Muscle of back (tissue), 11 donors: ENCODE measurements around the gene TADA3. TPM values are rescaled to one million over a fixed set of nuclear protein-coding genes. Genes with fewer than 3 reads are reported as not detected.

Experiments used
- DNase-seq, 3 donors: peaks; one replicate each; pipeline versions ENCODE4 v3.0.0 to v3.0.0-alpha.2; 2013
- polyA plus RNA-seq, 10 donors: library from polyadenylated mRNA; unstranded; fragments of 120-200 nt; gene quantifications; one replicate each; pipeline ENCODE4 v1.2.1, GENCODE V29; 2013; ENCODE audit not compliant: insufficient read length in 10 of 10

Gene TADA3
- polyA plus RNA-seq, 10 donors: 49.2 to 56.4 (median 53.4) TPM

DNA sequence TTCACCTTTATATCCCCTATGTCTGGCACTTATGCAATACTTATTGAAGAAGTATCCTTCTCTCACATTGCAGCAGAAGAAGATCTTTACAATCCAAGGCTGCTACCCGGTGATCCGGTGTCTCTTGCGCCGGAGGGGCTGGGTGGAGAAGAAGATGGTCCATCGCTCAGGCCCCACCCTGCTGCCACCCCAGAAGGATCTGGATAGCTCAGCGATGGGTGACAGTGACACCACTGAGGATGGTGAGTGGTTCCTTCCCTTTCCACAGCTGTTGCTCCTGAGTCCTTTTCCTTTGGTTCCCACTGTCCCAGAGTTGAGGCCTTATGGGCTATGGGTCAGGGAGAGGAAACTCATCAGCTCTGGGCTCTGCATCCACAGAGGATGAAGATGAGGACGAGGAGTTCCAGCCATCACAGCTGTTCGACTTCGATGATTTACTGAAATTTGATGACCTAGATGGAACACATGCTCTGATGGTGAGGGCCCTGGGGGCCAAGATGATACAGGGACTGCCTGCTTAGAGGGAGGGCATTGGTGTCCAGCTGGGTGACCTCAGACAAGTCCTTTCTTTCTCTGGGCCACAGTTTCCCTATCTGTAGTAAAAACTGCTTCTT is 20.7 kb upstream of the TADA3 start:
- no peak for DNase-seq

GRCh38 chr3:9810846-9811245 is 18.6 kb upstream of the TADA3 start:
- DNase-seq: no peak

DNA sequence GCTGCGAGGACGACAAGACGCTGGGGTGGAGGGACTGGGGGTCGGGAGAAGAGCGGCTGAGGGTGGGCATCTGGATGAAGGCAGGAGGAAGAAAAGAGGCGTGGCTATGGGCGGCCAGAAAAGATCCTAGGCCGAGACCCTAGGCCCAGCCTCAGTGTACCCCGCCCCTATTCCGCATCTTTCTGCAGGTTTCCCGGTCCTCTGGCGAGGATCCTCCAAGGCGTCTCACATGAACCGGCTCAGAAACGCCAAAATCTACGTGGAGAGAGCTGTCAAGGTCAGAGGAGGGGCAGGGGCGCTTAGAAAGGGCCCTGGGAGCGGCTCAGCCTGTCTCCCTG is 18.1 kb upstream of the TADA3 start:
- peak in 2 of 3 donors; percentile 41 to 74 for DNase-seq

- DNase-seq: peak; percentile 47 to 90 (median 71)
These were observed 17.6 kb upstream of the TADA3 start, which contains the start of gene TTLL3 for GRCh38 chr3:9809615-9810432. Gene TTLL3 (plus strand): TSS chr3:9810262. CDS start chr3:9810662, 400 bp downstream.

GRCh38 chr3:9809239-9809614 is 17.0 kb upstream of the TADA3 start:
- DNase-seq: no peak

DNA sequence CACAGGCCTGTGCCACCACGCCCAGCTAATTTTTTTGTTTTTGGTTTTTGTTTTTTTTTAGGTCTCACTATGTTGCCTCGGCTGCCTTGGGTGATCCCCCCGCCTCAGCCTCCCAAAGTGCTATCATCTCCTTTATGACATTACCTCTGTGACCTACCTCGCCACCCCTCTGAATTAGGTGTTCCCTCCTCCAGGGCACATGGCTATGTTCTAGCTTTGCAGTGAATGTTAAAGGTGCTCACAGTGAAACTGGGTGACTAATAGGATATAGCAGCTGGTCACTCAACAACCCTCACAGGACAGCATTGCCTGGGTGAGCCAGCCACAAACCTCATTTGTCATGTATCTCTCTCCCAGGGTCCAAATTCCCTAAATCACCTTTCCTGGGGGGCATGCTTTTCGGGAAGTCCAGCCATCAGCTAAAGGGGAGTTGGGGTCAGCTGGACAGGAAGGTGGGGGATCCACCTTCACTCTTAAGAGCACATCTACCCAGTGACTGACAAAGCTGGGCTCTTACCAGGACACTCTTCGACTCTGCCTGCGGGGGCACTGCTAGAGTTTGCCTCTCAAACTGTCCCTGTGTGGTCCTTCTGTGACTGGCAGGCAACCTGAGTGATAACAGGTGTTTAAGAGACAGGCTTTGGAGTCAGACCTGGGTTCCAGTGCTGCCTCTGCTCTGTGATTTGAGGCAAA is 16.2 kb upstream of the TADA3 start:
- peak in 1 of 3 donors; percentile 31 for DNase-seq

- DNase-seq: no peak
These were observed 15.7 kb upstream of the TADA3 start for GRCh38 chr3:9807981-9808344.

DNA sequence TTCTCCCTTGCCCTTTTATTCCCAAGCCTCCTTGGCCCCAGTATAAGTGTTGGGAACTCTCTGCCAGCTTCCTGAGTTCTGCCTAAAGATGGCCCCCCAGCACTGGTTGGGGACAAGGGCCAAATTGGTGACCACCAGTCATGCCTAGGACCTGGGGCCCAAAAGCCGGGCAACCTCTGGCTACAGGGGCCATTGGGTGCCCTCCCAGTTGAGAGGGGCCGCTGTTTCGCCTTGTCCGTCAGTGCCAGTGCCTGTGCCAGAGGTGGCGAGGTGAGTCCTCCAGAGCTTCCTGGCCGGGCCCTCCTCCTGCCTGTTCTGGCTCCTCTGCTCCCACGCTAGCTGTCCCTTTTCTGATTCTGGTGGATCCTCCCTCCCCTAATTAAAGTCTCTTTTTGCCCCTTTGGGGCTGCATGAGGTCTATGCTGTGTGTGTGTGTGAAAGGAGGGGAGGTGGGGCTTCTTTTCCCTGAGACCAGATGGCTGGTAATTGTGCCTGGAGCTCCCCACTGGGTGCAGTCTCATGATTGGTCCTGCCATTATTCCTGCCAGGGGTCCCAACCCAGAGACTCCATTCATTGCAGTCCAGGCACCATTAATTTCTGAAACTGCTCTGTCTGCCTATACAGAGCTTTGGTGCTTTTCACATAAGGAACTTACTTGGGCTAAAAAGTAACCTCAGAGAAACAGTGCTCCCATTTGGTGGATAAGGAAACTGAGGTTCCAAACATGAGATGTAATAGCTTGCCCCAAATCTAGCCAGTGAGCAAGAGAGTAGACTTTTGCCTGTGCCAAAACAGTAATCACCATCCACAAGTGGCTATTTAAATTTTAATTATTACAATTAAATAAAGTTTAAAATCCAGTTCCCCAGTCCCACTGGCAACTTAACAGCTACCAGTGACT is 14.7 kb upstream of the TADA3 start:
- no peak for DNase-seq

- no peak for DNase-seq
These were observed 13.9 kb upstream of the TADA3 start for GRCh38 chr3:9806137-9806536.

- no peak for DNase-seq
These were observed 12.7 kb upstream of the TADA3 start for GRCh38 chr3:9804996-9805395.

DNA sequence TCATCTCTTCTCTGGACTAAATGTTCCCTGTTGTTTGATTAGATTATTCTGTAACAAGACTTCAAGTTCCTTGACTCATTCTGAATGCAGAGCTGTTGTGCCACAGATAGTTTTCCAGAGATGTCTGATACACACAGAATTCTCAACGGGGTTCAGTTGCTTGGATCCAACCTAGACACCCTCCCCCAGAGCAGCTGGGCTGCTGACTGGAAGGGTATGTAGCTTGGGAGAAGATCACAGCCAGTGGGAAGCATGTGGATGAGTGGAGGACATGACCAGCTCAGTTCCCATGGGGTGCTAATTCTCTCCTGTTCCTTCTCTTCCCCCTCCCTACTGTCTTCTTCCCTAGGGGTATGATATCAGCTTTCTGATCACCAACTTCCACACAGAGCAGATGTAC is 11.2 kb upstream of the TADA3 start:
- no peak for DNase-seq

GRCh38 chr3:9800529-9800928 is 8.3 kb upstream of the TADA3 start:
- DNase-seq: no peak

- no peak for DNase-seq
These were observed 5.1 kb upstream of the TADA3 start for GRCh38 chr3:9797196-9797945.

GRCh38 chr3:9795207-9795606 is 2.9 kb upstream of the TADA3 start:
- DNase-seq: no peak

GRCh38 chr3:9794400-9794799 is 2.1 kb upstream of the TADA3 start:
- no peak for DNase-seq

DNA sequence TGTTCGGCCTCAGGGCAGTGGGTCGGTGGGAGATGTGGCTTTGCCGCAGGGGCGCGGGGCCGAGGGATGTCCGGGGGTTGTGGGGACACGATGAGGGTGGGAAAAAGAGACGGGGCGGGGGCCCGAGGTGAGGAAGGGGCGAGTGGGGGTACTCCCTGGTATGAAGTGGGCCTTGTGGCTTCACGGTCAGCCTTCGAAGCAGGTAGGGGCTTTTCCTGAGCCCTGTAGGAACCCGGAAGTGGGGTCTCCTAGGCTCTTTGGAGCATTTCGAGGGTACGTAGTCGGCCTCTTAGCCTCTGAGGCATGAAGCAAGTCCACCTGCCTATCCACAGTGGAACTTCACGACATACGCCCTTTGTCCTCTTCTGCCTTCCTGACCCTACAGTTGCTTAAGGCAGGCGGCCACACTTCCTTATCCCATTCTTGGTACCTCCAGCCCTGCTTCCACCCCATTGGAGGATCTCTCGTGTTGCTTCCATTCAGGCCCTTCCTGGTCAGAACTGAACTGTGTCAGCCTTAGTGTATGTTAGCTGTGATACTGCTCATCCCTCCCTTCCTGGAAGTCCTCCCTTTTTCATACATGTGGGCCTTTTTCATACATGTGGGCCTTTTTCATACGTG is 998 bp upstream of the TADA3 start:
- DNase-seq: peak in 1 of 3 donors; percentile 60

DNA sequence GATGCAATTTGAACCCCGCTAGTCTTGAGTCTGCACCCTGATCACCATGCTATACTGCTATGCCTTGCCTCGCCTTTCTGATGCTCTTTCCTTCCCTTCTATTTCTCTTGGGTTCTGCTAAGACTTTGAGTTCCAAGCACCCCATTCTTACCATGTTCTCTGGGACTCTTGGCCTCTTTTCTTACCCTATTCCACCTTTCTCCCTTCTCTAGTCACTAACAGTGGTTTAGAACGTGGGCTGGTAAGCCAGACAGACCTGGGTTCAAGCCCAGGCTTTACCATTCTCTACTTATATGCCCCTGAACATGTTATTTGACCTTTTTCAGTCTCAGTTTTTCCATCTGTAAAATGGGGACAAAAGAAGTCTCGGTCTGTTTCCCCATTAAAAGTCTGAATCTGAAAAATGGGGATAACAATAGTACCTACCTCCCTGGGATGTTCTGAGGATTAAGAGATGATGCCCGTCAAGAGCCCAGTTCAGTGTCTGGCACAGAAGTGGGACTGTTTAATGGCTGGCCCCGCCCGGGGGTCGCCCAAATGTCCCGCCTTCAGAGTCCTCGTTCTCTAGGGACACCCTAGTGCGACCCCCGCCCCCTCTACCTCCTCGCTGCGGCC is 376 bp downstream of the TADA3 start:
- DNase-seq: no peak

- no peak for DNase-seq
These were observed 1.1 kb downstream of the TADA3 start for GRCh38 chr3:9791127-9791526.

GRCh38 chr3:9787714-9788113 is 4.6 kb downstream of the TADA3 start:
- DNase-seq: no peak
